Breast epithelium (tissue), 3 donors: ENCODE data around the gene DAB2IP.

Experiments
- POLR2A ChIP-seq: fragments of 450-650 bp; IDR thresholded peaks from one replicate; pipeline ENCODE4 v1.6.1; 2016; ENCODE audit warnings: antibody characterized with exemption, mild to moderate bottlenecking, moderate library complexity
- POLR2AphosphoS5 ChIP-seq, 3 donors: sonication (generic); formaldehyde crosslinking; IDR thresholded peaks; one replicate each; pipeline ENCODE4 v1.6.1; 2017; ENCODE audit warnings: antibody characterized with exemption in 3 of 3
- TF ChIP-seq, protein P1 (sequence below), 3 donors: fragments of 450-650 bp; IDR thresholded peaks; one replicate each; pipeline ENCODE4 v1.5.1; 2016 to 2017; ENCODE audit warnings: antibody characterized with exemption in 3 of 3, mild to moderate bottlenecking in 3 of 3, moderate library complexity in 3 of 3

DNA sequence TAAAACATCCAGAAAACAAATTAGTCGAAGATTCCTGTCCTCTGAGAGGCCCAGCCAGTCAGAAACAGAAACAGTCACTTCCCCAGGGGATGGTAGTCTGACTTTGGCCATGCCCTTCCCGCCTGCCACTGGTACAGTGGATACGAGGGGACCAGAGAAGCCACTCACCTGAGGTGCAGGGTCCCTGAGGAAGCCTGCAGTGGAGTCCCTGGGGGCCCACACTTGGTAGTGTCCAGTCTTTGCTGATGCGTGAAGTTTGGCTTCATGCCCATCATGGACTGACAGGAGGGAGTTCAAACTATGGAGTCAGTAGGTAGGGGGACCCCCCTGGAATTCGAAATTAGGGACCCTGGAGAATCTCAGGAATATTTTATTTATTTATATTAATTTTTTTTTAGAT is 147.5 kb downstream of the DAB2IP start:
- TF ChIP-seq, protein P1, sequence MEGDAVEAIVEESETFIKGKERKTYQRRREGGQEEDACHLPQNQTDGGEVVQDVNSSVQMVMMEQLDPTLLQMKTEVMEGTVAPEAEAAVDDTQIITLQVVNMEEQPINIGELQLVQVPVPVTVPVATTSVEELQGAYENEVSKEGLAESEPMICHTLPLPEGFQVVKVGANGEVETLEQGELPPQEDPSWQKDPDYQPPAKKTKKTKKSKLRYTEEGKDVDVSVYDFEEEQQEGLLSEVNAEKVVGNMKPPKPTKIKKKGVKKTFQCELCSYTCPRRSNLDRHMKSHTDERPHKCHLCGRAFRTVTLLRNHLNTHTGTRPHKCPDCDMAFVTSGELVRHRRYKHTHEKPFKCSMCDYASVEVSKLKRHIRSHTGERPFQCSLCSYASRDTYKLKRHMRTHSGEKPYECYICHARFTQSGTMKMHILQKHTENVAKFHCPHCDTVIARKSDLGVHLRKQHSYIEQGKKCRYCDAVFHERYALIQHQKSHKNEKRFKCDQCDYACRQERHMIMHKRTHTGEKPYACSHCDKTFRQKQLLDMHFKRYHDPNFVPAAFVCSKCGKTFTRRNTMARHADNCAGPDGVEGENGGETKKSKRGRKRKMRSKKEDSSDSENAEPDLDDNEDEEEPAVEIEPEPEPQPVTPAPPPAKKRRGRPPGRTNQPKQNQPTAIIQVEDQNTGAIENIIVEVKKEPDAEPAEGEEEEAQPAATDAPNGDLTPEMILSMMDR (IDR thresholded peaks at IDR 0.05), result no peak
- TF ChIP-seq POLR2AphosphoS5 (IDR thresholded peaks at IDR 0.05) (no peak), POLR2A (no peak)
